HG03159 (cell line): ENCODE data around the gene MGA.

Experiments used
- ATAC-seq: cut with Tn5 transposase; IDR thresholded peaks from one replicate; pipeline ENCODE4 v1.9.1; 2021; ENCODE audit warnings: mild to moderate bottlenecking, moderate library complexity; ENCODE audit not compliant: unreplicated experiment

MGA gene

DNA sequence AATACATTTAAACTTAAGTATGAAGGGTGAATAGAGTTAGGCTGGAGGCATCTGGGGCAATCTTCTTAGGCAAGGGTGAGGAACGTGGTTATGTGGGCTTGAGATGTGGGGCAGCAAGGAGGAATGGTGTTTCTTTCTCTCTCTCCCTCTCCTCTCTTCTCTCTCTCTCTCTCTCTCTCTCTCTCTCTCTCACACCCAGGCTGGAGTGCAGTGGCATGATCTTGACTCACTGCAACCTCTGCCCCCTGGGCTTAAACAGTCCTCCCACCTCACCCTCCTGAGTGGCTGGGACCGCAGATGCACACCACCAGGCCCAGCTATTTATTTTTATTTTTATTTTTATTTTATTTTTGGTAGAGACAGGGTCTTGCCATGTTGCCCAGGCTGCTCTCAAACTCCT, 4.0 kb upstream of the MGA start:
- ATAC-seq = no peak

DNA sequence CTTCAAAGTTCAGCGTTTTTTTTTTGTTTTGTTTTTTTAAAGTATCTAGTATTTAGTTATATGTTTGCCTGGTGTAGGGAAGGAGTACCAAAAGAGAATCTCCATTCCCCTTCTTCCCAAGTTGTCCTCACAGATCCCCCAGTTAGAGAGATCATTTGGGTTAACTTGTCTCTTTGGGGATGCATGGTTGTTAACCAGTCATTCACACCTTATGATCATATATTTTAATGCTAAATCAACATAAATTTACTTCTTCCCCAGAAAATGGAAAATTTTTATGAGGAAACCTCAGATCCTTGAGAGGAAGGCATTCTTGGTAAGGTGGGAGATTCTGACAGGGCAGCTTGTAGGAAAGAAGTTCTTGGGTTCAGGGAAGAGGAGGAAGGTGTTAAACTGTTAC, 1.5 kb upstream of the MGA start:
- no peak for ATAC-seq

DNA sequence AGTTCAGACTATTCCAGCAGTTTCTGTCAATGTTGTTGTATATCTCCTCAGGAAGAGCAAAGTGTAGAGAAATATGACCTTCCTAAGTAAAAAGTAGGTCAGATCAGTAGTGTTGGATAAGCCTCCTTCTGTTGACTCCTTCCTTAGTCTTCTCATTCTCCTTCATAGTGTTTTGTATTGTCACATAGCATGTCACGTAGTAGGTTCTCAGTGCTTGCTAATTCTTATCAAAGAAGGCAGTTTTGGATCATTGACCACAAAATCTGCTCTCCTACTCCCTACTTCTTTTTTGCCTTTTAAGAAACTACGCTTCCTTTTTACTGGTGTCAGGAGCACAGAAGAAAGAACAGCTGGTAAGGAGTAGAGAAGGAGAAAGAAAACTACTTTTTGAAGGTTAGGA, 1.0 kb upstream of the MGA start:
- no peak for ATAC-seq

DNA sequence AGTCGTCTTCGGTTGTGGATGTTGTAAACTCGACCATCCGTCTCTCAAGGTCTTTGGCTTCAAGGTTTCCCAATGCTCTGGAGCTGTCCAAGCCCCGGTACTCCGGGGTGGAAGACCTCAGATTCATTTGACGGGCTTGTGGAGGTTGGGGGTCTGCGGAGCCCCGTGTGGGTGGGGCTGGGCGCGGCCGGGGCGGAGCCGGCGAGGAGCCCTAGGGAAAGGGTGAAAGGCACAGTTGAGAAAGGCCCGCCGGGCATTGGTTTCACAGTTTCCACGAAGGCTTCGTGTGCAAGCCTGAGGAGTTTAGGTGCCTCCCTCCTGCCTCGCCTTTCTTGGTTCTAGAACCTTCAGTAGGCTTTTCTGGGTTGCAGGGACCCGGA, 360 bp upstream of the MGA start:
- peak; percentile 2 for ATAC-seq

DNA sequence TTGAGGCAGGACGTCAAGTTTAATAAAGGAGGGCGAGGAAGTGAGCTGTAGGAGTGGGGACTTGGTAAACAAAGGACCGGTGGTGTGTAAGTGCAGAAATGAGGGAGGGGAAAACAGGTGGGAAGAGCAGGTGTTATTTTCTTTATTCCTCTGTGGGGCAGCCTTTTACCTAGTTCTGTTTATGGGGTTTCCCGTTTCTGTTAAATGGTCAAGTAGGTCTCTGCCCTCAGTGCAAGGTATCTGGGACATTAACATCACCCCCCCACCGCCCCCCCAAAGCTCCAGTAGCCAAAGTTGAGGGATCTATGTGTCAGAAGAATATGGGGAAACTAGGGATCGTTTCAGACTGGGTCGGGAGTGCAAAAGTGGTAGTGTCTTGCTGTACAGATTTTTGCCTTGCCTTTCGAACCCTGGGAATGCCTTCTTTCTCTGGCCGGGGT, 893 bp downstream of the MGA start:
- ATAC-seq = peak; percentile 2

DNA sequence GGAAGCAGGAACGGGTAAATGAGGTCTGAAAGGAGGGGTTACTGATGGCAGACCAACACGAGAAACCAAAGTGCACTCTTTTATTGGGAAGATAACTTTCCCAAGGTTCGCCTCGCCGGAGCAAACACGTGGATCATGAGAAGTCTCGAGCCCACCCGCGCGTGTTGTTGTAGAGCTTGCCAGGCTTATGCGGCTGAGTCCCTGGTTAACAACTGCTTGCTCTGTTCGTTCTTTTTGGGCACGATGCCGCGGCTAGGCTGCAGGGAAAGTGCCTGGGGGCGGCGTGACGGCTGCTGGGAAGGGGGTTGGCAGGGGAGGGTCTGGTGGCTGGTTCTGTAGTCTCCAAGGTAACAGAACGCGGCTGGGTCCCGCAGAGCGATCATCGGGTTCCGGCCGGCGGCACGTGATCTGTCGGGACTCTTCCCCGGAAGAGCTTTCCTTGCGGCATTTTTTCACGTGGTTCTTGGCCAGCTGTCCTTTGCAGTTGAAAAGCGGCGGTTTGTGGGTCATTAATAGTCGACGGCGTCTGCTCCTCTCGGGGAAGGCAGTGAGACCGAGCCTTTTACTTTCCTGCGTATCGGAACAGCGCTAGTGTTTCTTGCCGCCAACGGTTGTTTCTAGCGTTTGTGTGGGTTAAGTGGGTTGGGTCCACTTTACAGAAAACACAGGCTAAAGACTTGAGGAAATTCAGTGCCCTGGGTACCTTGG, 1.5 kb downstream of the MGA start:
- peak; percentile 40 for ATAC-seq

DNA sequence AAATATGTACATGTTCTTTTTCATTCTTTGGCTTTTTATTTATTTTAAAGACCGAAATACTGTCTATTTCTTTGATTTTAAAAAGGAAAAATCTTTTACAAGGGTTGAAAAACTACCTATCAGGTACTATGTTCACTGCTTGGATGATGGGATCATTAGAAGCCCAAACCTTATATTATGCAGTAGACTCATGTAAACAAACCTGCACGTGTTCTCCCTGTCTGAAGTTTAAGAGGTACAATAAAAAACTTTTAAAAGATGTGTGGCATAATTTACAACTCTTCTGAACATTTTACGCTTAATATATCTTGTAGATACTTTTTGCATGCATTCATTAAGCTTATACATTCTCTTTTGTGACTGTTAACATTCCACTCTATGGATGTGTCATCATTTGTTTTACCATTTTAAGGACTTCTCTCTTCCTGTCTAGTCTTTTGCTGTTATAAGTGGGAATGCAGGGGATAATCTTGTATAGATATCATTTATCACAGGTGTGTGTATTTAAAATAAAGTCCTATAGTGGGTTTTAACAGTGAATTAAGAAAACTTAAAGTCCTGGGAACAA, 6.2 kb downstream of the MGA start:
- ATAC-seq = no peak

DNA sequence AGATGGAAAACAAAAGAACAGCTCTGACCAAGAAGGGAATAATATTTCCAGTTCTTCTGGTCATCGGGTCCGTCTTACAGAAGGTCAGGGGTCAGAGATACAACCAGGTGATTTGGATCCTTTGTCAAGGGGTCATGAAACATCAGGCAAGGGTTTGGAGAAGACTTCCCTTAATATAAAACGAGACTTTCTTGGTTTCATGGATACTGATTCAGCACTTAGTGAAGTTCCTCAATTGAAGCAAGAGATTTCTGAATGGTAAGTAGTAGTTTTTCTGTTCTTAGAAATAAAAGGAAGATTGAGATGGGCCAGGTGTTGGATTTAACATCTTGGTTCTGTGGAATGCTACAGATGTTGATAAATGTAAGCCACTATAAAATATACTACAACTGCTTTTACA, 9.5 kb downstream of the MGA start:
- ATAC-seq = no peak

DNA sequence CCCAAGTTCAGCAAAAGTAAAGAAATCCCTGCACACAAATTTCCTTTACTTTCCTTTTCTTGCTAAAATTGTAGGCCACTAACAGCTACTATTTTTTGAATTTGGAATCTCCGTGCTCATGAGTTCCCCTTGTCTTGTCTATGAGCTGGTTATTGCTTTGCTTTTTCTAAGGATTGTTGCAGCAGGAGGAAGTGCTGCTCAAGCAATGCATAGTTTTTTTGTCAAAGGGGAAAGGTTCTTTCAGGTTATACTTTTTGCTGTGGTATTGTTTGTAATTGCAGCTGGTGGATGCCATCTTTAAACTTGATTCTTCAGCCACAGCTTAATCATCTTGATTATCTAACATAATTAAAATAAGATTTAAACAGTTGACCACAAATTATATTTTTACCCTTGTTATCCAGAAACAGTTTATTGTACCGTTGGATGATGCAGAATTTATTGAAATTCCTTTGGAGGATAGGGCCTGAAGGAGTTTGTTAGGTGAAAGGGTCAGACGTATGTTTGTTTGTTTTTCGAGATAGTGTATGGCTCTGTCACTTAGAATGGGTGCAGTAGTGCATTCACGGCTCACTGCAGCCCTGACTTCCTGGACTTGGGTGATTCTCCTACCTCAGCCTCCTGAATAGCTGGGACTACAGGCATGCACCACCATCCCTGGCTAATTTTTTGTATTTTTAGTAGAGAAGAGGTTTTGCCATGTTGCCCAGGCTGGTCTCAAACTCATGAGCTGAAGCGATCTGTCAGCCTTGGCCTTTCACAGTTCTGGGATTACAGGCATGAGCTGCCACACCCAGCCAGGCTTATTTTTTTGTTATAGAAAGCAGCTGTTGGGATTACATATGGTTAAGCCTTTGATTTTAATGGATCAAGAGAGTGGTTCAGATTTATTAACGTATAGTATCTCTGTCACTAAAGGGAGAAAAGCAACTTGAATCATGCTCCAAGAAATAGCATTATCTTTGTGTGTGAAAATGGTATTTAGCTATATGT, 11.7 kb downstream of the MGA start:
- no peak for ATAC-seq

DNA sequence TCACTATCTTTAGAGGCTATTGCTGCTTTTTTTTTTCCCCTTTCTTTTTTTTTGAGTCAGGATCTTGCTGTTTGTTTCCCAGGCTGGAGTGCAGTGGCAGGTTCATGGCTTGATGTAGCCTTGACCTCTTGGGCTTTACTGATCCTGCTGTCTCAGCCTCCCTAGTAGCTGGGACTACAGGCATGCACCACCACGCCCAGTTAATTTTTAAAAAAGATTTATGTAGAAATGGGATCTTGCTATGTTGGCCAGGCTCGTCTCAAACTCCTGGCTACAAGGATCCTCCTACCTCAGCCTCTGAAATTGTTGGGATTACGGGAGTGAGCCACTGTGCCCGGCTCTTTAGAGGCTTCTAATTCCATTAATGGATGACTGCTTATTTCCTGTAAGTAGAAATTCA, 15.1 kb downstream of the MGA start:
- no peak for ATAC-seq

DNA sequence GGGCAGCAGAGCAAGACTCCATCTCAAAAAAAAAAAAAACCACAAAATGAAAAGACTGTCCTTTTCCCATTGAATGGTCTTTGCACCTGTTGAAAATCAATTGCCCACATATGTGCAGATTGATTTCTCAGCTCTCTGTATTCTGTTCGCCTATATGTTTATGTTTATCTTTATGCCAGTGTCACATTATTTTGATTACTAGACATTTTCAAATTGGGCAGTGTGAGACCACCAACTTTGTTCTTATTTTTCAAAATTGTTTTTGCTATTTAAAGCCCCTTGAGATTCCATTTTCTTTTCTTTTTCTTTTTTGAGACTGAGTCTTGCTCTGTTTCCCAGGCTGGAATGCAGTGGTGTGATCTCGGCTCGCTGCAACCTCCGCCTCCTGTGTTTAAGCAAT, 18.5 kb downstream of the MGA start:
- ATAC-seq = no peak

DNA sequence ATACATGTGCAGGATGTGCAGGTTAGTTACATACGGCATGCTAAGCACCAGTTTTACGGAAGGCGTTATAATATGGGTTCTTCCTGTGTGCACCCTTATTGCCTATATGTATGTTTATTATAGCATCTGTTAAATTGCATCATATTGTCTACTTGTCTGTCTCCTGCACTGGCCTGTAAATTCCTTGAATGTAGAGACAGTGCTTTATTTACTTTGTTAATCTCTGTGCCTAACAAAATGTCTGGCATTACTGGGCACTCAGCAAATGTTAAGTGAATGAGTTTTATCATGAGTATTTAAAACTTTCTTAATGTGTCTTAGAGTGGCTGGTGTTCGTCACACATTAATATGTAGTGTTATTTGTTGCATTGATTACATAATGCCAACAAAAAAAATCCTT, 23.8 kb downstream of the MGA start:
- no peak for ATAC-seq

DNA sequence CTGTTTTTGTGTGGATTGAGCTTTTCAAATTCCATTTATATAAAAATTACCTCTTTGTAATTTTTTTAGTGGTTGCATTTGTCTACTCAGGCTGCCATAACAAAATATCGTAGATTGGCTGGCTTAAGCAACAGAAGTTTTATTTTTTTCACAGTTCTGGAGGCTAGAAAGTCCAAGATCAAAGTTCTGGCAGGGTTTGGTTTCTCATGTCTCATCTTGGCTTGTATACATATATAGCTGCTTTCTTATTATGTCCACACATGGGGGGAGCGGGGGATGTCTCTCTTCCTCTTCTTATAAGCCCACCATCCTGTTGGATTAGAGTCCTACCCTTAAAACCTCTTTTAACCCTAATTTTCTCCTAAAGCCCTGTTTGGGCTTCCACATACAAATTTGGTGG, 28.5 kb downstream of the MGA start:
- ATAC-seq = no peak

DNA sequence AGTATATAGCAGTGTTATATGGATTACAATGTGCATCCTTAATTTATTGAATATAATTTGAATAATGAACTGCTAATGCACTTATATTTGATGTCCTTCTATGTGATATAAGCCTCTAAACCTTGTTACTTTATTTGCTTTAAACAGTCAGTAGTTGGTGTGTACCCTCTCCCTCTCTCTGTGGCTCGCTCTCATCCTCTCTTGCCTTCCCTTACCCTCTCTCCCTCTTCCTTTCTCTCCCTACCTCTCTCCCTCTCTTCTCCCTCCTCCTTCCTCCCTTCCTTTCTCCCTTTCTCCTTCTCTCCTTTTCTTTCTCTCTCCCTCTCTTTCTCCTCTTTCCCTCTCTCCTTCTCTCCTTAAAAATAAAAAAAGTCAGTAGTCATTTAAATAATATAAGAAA, 28.9 kb downstream of the MGA start:
- no peak for ATAC-seq

DNA sequence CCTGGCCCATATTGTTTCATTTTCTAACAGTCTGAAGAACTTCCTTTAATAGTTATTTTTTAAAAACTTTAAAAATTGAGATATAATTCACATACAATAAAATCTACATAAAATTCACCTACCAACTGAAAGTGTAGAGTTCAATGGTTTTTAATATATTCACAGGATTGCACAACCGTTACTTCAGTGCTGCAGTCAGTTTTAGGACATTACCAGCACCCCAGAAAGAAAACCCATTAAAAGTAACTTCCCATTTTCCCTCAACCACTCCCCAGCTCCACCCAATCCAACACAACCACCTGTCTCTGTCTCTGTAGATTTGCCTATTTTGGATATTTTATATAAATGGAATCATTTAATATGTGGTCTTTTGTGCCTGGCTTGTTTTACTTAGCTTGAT, 29.6 kb downstream of the MGA start:
- no peak for ATAC-seq

DNA sequence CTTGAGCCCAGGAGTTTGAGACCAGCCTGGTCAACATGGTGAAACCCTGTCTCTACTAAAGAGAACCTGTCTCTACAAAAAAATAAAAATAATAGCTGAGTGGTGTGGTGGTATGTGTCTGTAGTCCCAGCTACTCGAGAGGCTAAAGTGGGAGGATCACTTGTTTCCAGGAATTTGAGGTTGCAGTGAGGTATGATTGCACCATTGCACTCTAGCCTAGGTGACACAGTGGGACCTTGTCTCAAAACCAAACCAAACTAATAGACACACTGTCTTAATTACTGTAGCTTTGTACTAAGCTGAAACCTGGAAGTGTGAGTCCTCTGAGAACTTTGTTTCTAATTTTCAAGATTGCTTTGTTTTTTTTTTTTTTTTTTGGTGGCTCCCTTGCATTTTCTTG, 30.4 kb downstream of the MGA start:
- ATAC-seq = no peak

DNA sequence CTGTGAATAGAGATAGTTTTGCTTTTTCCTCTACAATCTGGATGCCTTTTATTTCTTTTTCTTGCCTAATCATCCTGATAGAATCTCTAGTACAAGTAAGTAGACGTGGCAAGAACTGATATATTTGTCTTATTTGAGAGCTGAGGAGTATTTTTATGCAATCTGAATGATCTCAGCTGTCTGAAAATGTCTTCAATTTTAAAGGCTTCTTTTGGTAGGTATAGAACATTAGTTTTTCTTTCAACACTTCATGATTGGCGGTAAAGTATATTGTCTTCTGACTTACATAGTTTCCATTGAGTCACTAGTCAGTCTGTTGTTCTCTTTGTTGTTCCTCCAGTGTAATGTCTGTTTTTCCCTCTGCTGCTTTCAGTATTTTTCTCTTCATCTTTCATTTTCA, 31.3 kb downstream of the MGA start:
- ATAC-seq = no peak

DNA sequence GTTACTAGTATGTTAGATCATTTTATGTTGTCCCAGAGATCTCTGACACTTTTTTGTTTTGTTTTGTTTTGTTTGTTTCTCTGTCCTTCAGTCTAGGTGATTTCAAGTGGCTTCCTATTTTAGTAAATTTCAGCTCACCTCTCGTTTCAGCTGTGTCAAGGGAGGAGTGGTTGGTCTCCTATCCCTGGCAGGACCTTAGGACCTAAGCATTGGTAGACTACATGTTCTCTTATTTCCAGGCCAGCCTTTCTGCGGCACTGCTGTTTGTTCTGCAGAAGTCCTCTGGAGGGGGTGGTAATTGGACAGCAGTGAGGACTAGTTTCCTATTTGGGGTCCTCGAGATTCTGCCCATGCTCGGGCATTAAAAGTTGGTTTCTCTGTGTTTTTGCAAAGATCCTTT, 31.8 kb downstream of the MGA start:
- no peak for ATAC-seq

DNA sequence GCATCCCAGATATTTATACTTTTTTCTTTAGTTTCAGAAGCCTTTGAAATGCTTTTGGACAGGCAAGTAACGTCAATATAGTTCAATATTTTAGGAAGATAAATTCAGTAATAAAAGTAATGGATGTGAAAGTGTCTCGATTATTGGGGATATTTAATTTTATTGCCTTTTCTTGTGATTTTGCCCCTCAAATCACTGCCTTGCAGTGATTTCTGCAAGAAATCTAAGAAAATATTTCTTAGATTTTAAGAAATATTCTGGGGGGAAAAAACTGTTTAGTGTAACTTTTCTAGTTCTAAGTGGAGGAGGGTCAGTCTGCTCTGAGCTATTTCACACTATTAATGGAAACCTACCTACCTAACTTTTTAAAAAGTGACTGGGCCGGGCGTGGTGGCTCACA, 33.6 kb downstream of the MGA start:
- ATAC-seq = no peak

DNA sequence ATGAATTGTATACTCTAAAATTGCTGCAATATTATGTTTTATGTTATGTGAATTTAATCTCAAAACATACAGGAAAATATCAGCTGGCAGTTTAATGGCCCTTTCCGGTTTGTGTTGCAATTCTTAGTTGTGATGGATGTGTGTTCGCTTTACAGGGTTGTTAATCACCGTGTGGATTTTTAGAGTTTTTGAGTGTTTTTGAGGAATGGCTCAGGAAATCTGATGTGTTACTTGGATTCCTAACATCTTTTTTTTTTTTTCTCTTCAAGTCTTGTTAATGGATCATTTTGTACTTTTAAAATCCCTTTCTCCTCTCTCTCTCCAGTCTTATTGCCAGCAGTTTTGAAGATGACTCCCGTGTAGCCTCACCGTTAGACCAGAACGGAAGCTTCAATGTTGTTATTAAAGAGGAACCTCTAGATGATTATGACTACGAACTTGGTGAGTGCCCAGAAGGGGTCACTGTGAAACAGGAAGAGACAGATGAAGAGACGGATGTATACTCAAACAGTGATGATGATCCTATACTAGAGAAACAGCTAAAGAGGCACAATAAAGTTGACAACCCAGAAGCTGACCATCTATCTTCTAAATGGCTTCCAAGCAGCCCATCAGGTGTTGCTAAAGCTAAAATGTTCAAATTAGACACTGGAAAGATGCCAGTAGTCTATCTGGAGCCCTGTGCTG, 35.7 kb downstream of the MGA start:
- ATAC-seq = peak; percentile 94

DNA sequence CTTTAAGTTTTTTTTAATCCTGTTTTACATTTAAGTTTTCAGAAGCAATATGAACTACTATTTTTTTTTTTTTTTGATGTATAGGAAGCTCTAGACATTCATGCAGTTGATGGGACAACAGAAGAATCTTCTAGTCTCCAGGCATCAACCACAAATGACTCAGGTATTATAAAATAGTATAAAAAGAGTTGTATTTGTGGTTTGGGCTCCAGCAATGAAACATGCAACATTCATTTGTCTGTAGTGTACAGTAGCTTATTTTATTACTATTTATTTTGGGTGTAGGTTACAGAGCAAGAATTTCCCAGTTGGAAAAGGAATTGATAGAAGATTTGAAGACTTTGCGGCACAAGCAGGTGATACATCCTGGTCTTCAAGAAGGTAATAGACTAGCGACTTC, 38.6 kb downstream of the MGA start:
- no peak for ATAC-seq
